Epithelial cell of proximal tubule (primary cell): ENCODE results near the gene MPC1L. TPM values are rescaled to one million over a fixed set of nuclear protein-coding genes. Genes with fewer than 3 reads are reported as not detected.

ENCODE experiments used
- DNase-seq: peaks from one replicate; pipeline ENCODE4 v3.0.0-alpha.2; 2011; ENCODE audit warnings: low read depth
- H3K4me3 ChIP-seq: 2 replicates; pipeline ENCODE4 v1.5.1; 2011; ENCODE audit warnings: low read depth, mild to moderate bottlenecking, low read length
- CTCF ChIP-seq: conservative IDR thresholded peaks from 2 replicates; pipeline ENCODE4 v1.5.1; 2012; ENCODE audit warnings: low read depth, mild to moderate bottlenecking, low read length
- total RNA-seq: library from RNA; depleted of rRNA; stranded (reverse); fragments of >200 nt; gene quantifications from 2 replicates; pipeline ENCODE4 v1.2.3, GENCODE V29; 2015

Gene MPC1L
- total RNA-seq, 1 donor from 2014 or later, result not detected

DNA sequence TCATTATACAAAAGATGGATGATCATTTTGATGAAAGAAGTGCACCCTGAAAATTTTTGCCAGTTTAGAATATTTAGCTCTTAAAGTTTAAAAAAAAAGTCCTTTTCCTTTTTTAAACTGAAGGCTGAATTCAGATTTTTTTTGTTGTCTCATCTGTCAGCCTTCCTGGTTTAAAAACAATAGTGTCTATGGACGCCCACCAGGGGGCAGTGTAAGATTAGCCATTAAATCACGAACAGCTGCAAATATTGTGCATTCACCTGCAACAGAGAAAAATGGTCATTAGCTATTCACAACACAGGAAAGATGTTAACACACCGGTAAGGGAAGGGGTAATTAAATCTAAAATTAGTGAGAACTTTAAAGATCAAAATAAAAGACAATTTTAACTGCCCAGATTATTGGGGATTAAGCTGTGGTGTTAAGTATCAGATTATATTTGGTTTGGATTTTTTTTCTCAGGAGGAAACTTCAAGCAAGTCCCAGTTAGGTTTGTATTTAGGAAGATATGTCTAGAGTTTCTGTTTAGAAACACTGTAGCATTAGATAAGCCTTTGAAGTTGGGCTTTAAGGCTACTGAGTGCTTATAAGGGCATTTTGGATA is 28.5 kb downstream of the MPC1L start:
- TF ChIP-seq CTCF, result peak; percentile 67
- DNase-seq, result no peak
- no peak overlapping the region for H3K4me3 ChIP-seq

GRCh38 chrX:40652664-40653063 is 29.4 kb downstream of the MPC1L start:
- no peak overlapping the region for H3K4me3 ChIP-seq
- TF ChIP-seq CTCF, result no peak
- DNase-seq, result no peak

GRCh38 chrX:40653535-40653934 is 30.3 kb downstream of the MPC1L start:
- no peak overlapping the region for H3K4me3 ChIP-seq
- TF ChIP-seq CTCF, result no peak
- no peak for DNase-seq

DNA sequence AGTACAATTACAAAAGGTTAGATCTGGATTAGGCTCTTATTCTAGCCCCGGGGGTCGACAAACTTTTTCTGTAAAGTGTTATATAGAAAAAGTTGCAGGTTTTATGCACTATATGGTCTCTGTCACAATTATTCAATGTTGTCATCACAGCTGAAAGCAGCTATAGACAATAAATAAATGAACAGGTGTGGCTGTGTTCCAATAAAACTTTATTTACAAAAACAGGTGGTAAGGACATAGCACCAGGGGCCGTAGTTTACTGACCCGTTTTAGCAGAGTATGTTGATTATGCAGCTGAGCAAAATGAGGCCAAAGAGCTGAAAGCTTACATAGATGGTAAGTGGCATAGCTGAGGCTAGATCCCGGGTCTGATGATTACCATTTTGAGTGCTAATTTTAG is 37.2 kb downstream of the MPC1L start:
- DNase-seq, result no peak
- TF ChIP-seq CTCF, result no peak
- H3K4me3 ChIP-seq, result no peak overlapping the region

DNA sequence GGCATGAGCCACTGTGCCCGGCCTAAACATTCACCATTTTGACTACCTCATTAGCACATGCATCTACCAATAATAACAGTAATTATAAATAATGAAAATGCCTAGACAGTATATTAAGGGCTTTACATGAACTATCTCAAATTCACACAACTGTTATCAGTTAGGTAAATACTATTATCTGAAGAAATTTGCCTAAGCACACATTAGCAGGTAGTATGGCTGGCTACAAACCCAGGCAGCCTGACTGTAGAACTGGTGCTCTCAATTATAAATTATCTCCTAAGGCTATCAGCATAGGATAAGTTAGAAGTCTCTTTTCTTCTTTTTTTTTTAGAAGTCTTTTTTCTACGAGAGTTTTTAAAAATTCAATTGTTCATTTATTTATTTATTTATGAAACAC is 38.3 kb downstream of the MPC1L start:
- TF ChIP-seq CTCF, result no peak
- no peak for DNase-seq
- no peak overlapping the region for H3K4me3 ChIP-seq

- H3K4me3 ChIP-seq, result no peak overlapping the region
- no peak for TF ChIP-seq CTCF
- DNase-seq, result no peak
These were observed 40.0 kb downstream of the MPC1L start for GRCh38 chrX:40663078-40663740.
